GM12892 (cell line): ENCODE measurements around the gene RET.

Source experiments
- DNase-seq: peaks from one replicate; pipeline ENCODE4 v3.0.0; 2011; ENCODE audit not compliant: insufficient read length
- FAIRE-seq: peaks from 2 replicates; lab custom pipeline; 2011; peaks lifted over from hg19 to GRCh38; lab: Jason Lieb, UNC
- POLR2A ChIP-seq: IDR thresholded peaks from 2 replicates; pipeline ENCODE4 v1.6.1; 2011; ENCODE audit warnings: low read depth, low read length, control low read depth
- POLR2AphosphoS5 ChIP-seq: IDR thresholded peaks from 2 replicates; pipeline ENCODE4 v1.6.1; 2011; ENCODE audit warnings: low read depth, low read length, control low read depth
- TAF1 ChIP-seq: IDR thresholded peaks from 2 replicates; pipeline ENCODE4 v1.6.1; 2011; ENCODE audit warnings: low read depth, mild to moderate bottlenecking, control low read depth, low read length, borderline replicate concordance

Gene RET

DNA sequence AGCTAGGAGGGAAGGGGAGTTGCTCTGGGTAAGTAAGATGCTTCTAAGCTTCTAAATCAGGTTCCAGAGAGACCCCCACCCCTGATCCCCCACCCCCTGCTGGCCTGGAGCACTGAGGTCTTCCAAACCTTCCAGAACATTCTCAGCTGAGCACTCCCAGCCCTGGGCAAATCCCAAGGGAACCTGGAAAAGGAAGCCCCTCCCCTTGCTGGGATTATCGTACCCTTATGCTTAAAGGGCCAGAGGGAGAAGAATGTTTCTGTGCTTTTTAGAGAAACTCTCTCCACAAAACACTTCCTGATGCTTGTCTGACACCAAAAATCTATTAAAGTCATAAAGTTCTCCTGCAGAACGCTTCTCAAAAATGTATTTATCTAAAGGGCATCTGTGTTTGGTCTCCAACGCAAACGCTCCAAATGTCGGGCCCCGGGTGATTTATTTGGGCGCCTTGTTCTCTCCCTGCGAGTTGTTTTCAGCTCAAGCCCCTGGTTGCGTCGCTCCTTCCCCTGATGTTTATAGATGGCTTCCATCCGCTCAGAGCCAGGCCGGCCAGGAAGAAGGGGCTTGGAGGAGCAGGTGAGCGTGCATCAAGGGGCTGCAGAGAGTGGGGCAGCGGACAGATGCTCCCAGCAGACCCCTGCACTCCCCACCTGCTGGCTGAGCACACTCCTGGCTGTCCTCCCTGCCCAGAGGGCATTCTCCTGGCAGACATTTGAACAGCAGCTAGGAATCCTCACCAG lies 8.2 kb upstream of the RET start:
- no peak for DNase-seq
- TF ChIP-seq POLR2AphosphoS5, result no peak
- no peak for TF ChIP-seq TAF1
- TF ChIP-seq POLR2A, result no peak
- no peak for FAIRE-seq

DNA sequence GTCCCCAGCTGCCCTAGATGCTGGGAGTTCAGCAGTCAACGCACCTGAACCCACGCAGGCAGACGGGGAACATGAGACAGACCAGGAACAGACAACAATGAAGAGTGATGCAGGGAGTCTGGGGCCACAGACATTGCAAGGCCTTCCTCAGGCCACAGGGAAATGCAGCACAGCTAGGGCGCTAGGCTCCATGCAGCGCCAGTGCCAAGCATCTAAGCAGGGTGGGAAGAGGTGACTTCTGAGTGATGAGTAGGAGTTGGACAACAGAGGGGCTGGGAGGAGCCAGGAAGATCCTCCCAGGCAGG lies 7.7 kb upstream of the RET start:
- DNase-seq (no peak), FAIRE-seq (no peak)
- TF ChIP-seq POLR2AphosphoS5 (no peak), TAF1 (no peak), POLR2A (no peak)

DNA sequence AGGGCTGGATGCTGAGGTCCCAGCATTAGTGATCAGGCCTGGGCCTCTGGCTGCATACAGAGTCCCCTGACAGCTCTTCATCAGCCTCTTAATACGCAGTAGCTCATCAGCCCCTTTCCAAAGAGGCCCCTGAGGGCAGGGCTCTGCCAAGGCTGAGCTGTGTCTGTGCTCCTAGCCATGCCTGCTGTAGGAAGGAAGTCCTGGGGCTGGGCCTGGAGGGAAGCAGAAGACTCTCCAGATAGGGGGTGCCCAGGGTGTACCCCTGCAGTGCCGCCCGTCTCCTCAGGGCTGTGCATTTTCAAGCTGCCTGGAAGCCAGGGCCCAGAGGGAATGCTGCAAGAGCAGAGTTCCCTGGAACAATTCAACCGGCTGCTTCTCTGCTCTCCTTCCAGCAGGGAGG lies 7.3 kb upstream of the RET start:
- no peak for DNase-seq
- no peak for FAIRE-seq
- no peak for TF ChIP-seq POLR2AphosphoS5
- TF ChIP-seq TAF1, result no peak
- TF ChIP-seq POLR2A, result no peak

DNA sequence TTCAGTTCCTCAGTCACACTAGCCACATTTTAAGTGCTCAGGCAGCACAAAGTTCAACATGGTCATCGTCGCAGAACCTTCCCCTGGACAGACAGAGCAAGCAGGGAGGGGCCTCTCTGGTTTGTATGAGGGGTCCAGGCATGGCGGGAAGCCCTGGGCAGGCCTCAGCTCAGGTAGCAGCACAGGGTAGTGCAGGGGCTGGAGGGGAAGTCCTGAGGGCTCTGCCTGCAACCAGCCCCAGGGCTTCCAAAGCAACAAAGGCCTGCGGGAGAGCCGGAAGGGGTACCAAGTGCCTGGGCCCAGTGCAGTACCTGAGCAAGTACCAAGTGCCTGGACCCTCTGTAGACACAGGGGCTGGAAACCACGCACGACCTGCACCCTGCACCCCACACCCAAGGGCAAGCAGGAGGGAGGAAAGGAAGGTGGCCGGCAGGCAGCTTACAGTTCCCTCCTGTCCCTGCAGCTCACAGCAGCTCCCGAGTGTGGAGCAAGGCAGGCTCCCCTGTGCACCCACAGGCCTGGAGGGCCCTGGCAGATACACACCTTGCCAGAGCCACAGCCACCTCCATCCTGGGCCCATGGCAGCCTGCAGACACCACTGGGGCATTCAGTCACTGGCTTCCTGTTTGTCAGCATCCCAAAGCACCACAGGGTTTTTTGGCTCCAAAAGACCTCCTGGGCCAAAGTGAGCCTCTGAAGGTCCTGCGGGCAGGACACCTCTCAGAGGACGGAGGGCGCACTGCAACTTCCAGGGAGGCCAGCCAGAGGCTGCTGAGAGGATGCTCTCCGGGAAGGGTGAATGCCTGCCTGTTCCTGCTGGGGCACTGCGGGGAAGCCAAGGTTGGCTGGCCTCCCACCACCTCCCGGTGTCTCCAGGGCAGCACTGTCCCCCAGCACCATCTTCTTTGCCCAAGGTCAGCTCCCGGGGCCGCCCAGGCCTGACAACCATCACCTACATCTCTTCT lies 6.5 kb upstream of the RET start:
- TF ChIP-seq POLR2AphosphoS5 (no peak), TAF1 (no peak), POLR2A (no peak)
- DNase-seq (no peak), FAIRE-seq (no peak)

DNA sequence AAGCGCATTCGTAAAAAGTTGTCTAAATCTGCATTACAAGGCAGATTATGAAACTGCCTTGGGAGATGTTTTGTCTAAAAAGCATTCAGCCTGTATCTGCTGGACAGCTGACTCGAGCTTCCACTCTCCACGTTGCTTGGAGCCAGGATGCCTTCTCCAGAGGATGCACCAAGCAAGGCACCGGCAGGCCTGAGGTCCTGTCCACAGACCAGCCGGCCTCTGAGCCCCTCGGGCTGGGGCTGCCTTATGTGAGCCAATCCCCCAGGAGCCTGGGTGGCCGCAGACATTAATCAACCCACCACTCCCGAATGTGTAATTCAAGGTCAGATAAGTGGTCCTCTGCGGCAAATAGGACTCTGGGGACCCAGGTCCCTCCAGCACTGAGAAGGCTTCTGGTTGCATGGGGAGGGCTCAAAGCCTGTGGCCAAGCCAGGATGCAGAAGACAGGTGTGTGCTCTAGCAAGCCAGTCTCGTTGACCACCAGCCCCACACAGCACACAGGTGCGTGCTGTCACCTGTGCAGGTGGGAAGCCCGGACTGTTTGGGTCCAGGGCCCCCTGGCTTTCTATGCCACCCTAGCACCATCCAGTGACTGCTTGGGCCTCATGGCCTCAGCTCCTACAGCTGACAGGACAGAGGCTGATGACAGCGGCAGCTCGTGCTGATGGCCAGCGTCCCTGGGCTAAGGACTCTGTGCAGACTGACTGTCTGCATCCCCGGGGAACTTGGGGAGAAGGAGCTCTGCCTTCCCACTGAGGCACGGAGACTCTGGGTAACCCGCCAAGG lies 4.8 kb upstream of the RET start:
- TF ChIP-seq TAF1 (no peak), POLR2AphosphoS5 (no peak), POLR2A (no peak)
- FAIRE-seq, result no peak
- DNase-seq, result no peak

DNA sequence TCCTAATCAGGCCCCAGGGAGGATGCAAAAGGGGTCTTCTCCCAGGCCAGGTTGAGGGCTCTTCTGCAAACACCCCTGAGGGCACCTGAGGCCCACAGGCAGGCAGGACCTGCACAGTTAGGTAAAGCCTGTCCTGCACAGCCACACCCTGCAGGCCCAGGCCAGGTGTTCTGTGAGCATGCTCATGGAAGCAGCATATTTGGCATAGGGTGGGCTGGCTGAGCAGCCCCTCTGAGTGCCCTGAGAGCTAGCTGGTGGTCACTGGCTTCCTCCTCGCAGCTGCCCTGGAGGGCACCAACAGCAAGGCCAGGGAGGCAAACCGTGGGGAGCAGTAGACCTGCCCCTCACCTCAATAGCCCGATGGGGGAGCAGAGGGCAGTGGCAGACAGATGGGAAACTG lies 3.7 kb upstream of the RET start:
- DNase-seq, result no peak
- TF ChIP-seq POLR2A, result no peak
- no peak for TF ChIP-seq POLR2AphosphoS5
- TF ChIP-seq TAF1, result no peak
- no peak for FAIRE-seq

DNA sequence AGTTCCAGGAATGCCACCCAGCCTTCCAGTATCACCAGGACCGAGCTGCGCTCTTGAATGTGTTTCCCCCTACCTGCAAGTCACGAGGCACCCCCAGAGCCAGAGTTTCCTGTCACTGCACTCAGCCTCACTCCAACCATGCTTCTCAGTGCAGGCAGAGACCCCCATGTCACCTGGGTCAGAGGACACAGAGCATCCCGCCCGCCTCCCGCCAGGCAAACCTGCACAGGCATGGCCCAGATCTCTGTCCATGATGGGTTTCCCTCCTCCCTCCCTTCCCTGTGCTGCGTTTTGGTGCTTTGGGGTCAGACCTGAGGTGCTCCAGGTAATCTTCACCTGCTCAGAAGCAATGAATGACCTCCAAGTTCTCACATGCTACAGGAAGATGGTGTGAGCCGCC lies 3.1 kb upstream of the RET start:
- FAIRE-seq, result no peak
- TF ChIP-seq POLR2A (no peak), POLR2AphosphoS5 (no peak), TAF1 (no peak)
- DNase-seq, result no peak

DNA sequence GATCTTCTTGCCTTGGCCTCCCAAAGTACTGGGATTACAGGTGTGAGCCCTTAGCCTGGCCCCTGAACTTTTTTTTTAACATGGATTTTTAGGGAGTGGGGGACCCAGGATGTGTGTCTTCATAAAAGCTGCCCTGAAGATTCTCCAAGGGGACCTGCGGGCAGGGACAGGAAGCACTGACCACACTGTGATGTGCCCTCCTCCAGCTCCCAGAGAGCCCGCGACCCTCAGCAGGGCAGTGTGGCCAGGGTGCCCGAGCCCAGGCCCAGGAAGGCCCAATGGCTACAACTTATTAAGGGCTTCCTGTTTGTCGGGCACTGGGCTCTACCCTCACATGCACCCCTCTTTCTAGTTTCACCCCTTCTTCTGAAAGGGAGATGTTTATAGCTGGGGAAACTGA lies 2.5 kb upstream of the RET start:
- TF ChIP-seq TAF1 (no peak), POLR2A (no peak), POLR2AphosphoS5 (no peak)
- DNase-seq (no peak), FAIRE-seq (no peak)

DNA sequence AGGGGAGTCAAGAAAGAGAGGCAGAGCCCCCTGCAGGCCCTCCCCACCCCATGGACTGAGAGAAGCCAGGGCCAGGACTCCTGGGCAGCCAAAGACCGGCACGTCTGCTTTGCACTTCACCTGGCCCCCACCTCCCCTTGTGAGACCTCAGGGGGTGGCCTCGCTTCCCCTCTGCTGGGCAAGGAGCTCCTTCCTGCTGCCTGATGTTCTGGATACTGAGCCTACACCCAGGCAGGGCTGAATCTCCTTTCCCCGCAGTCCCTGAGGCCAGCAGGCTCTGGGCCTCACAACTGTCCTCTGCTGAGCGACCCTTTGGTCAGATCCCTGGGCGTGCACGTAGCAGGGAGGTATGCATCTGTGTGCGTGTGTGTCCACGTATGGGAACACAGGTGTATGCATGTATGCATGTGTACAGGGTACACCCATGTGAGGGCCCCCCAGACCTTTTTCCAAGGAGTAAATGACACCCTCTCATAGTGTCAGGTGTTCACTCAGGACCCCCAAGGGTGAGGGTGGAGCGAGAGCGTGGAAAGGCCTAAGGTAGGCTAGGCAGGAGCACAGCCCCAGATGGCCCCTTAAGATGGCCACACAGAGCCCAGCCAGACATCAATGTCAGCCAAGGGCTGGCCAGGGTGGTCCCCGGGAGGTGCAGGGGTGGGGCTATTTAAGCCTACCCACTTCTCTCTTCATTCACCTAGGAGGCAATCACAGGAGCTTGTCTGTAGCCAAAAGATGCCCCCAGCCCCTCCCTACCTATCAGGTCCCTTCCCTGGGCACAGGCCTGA lies 1.9 kb upstream of the RET start:
- TF ChIP-seq POLR2A (no peak), TAF1 (no peak), POLR2AphosphoS5 (no peak)
- FAIRE-seq (no peak), DNase-seq (no peak)

DNA sequence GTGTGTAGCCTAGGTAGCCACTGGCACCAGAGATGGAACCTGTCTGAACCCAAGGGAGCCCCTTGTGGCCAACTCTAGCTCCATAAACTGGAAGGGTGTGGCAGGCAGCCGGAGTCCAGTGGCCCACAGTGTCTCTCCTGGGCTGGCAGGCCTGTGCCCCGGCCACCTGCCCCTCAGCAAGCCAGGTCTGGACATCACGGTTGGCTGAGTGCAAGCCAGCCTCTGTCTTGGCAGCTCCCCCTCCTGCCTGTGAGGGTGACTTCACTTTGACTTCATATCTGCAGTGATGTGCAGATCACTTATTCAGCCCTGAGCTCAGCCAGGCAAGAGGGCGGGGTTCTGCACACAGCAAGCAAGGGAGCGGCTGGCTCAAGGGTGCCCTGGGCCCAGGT lies 1.3 kb upstream of the RET start:
- no peak for DNase-seq
- TF ChIP-seq POLR2AphosphoS5, result no peak
- TF ChIP-seq TAF1, result no peak
- TF ChIP-seq POLR2A, result no peak
- FAIRE-seq, result no peak

DNA sequence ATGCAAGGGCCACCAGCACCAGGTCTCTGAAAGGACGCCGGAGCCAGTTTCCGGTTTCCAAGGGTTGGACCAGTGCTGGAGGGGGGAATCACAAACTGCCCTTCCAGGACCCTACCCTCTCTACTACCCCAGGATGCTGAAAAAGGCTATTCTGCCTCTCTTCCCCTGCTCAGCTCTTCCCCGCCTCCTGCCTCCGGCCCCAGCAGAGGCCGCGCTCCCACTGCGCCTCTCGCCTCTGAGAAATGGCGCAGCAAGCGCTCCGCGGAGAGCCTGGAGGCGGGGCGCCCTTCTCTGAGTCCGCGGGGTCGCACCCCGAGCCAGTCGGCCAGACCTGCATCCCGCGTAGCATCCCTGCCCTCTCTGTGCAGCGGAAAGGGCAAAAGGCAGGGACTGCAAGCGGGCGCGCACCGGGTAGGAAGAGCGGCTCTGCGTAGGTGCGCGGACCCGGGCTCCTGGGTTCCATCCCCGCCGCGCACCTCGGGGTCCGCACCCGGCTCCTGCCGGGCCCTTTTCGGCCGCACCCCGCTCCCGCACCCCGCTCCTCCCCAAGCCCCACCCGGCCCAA lies 476 bp upstream of the RET start:
- DNase-seq, result no peak
- FAIRE-seq, result no peak
- no peak for TF ChIP-seq POLR2A
- TF ChIP-seq POLR2AphosphoS5, result no peak
